ENCODE measurements around the gene CHRNB2.
"Not testable (repeated sequence)": the region's sequence is repeated elsewhere in the genome, so short reads cannot be mapped to it uniquely, and the experiment has no call there.

Gene CHRNB2

GRCh38 chr1:154567386-154568156, at the start of gene CHRNB2:
Gene CHRNB2, plus strand, starts transcription at chr1:154567778. Its CDS starts 267 bp downstream, at chr1:154568045.
- FAIRE-seq = no peak
- no peak for TF ChIP-seq POLR2A (IDR thresholded peaks at IDR 0.05; ENCODE audit: low read depth, low read length)

GRCh38 chr1:154519591-154519991, 48.0 kb upstream of the CHRNB2 start:
- FAIRE-seq (no peak), DNase-seq (ENCODE audit: insufficient read length, low spot score) (no peak)
- no peak for TF ChIP-seq POLR2A (IDR thresholded peaks at IDR 0.05; ENCODE audit: low read depth, low read length)

More at GRCh38 chr1:154567386-154568156, at the start of gene CHRNB2:
- DNase-seq (ENCODE audit: insufficient read length, low spot score) = peak; percentile 74

GRCh38 chr1:154520333-154520732, 47.2 kb upstream of the CHRNB2 start:
- no peak for TF ChIP-seq POLR2A (IDR thresholded peaks at IDR 0.05; ENCODE audit: low read depth, low read length)
- FAIRE-seq (no peak), DNase-seq (ENCODE audit: insufficient read length, low spot score) (no peak)

GRCh38 chr1:154521695-154522094, 45.9 kb upstream of the CHRNB2 start:
- TF ChIP-seq POLR2A (IDR thresholded peaks at IDR 0.05; ENCODE audit: low read depth, low read length) = no peak
- FAIRE-seq = no peak
- DNase-seq (ENCODE audit: insufficient read length, low spot score) = no peak

GRCh38 chr1:154524881-154525280, 42.7 kb upstream of the CHRNB2 start:
- FAIRE-seq (no peak), DNase-seq (ENCODE audit: insufficient read length, low spot score) (no peak)
- no peak for TF ChIP-seq POLR2A (IDR thresholded peaks at IDR 0.05; ENCODE audit: low read depth, low read length)

- DNase-seq (ENCODE audit: insufficient read length, low spot score) = no peak
- TF ChIP-seq POLR2A (IDR thresholded peaks at IDR 0.05; ENCODE audit: low read depth, low read length) = no peak
- FAIRE-seq = no peak
Observed at GRCh38 chr1:154527192-154527591, 40.4 kb upstream of the CHRNB2 start.

GRCh38 chr1:154529308-154529707, 38.3 kb upstream of the CHRNB2 start:
- DNase-seq (ENCODE audit: insufficient read length, low spot score) (no peak), FAIRE-seq (no peak)
- no peak for TF ChIP-seq POLR2A (IDR thresholded peaks at IDR 0.05; ENCODE audit: low read depth, low read length)

- FAIRE-seq; DNase-seq (ENCODE audit: insufficient read length, low spot score): not testable (repeated sequence)
Observed at GRCh38 chr1:154531950-154532349, 35.6 kb upstream of the CHRNB2 start.

- no peak for DNase-seq (ENCODE audit: insufficient read length, low spot score)
- FAIRE-seq = no peak
- no peak for TF ChIP-seq POLR2A (IDR thresholded peaks at IDR 0.05; ENCODE audit: low read depth, low read length)
Observed at GRCh38 chr1:154533952-154534844, 33.4 kb upstream of the CHRNB2 start.

- no peak for DNase-seq (ENCODE audit: insufficient read length, low spot score)
- no peak for FAIRE-seq
Observed at GRCh38 chr1:154536570-154536969, 31.0 kb upstream of the CHRNB2 start.

GRCh38 chr1:154539486-154540483, 27.8 kb upstream of the CHRNB2 start:
- no peak for TF ChIP-seq POLR2A (IDR thresholded peaks at IDR 0.05; ENCODE audit: low read depth, low read length)
- DNase-seq (ENCODE audit: insufficient read length, low spot score) (no peak), FAIRE-seq (no peak)

More at GRCh38 chr1:154536570-154536969, 31.0 kb upstream of the CHRNB2 start:
- no peak for TF ChIP-seq POLR2A (IDR thresholded peaks at IDR 0.05; ENCODE audit: low read depth, low read length)

GRCh38 chr1:154541231-154541630, 26.3 kb upstream of the CHRNB2 start:
- DNase-seq (ENCODE audit: insufficient read length, low spot score) (no peak), FAIRE-seq (no peak)
- TF ChIP-seq POLR2A (IDR thresholded peaks at IDR 0.05; ENCODE audit: low read depth, low read length) = no peak

GRCh38 chr1:154546264-154547063, 21.1 kb upstream of the CHRNB2 start:
- TF ChIP-seq POLR2A (IDR thresholded peaks at IDR 0.05; ENCODE audit: low read depth, low read length) = no peak
- no peak for FAIRE-seq
- DNase-seq (ENCODE audit: insufficient read length, low spot score) = peak; percentile 86

Measured in H54 (cell line).